GOT3 (cell line): ENCODE data around the gene PBX3.

Experiments
- DNase-seq: peaks from one replicate; lab custom pipeline; 2025; ENCODE audit warnings: mixed read lengths; lab: John Stamatoyannopoulos, UW

The PBX3 gene

GRCh38 chr9:125997196-125997823, 250.1 kb downstream of the PBX3 start:
- no peak for DNase-seq

- DNase-seq: no peak
Observed at GRCh38 chr9:125998837-125999503, 251.8 kb downstream of the PBX3 start.

- DNase-seq: no peak
Observed at GRCh38 chr9:125999504-125999881, 252.3 kb downstream of the PBX3 start.

GRCh38 chr9:126000256-126000655, 253.1 kb downstream of the PBX3 start:
- DNase-seq: no peak

- no peak for DNase-seq
Observed at GRCh38 chr9:126000731-126001580, 253.8 kb downstream of the PBX3 start.

GRCh38 chr9:126001581-126002225, 254.5 kb downstream of the PBX3 start:
- no peak for DNase-seq

- DNase-seq: no peak
Observed at GRCh38 chr9:126002476-126003350, 255.5 kb downstream of the PBX3 start.

- no peak for DNase-seq
Observed at GRCh38 chr9:126009047-126009446, 261.9 kb downstream of the PBX3 start.

GRCh38 chr9:126014726-126015125, 267.6 kb downstream of the PBX3 start:
- DNase-seq: no peak

GRCh38 chr9:126015424-126015823, 268.3 kb downstream of the PBX3 start:
- no peak for DNase-seq

- no peak for DNase-seq
Observed at GRCh38 chr9:126016579-126017290, 269.6 kb downstream of the PBX3 start.
